Left forelimb (tissue), 1 donor: ENCODE results near the gene CHN2.

ENCODE experiments used
- DNase-seq: peaks from one replicate; pipeline ENCODE4 v3.0.0-alpha.2; 2018; ENCODE audit warnings: low spot score

The CHN2 gene

DNA sequence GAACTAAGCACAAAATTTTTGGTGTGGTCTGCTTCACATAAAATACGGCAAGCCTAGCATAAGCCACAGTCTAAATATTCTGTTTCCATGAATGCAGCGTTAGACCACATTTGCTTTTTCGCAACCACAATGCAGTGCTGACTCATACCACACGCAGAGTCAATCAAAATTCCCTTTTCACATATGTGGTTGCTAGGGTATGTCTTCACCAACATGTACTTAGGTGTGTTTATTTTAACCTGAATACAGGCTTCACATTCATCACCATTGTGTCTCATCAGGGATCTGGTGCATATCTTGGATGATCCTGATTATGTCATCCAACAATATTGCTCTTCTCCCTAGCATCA is 90.8 kb downstream of the CHN2 start:
- DNase-seq = no peak

DNA sequence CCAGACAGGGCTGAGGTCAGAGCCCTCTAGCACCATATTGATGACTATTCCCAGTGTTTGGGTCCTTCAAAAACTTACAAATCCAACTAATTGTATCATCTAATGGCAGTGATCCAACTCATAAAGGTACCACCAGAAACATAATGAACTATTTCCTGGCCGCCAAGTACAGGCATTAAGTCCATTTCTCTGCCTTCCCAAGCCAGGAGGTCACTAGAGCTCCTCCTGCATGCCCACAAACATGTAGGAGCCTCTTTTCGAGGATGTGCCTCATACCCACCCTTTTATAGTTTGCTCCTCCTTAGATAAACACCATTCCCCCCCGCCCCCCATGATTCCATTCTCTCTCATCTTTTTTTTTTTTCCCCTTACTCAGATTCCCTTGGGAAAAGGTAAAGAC is 91.3 kb downstream of the CHN2 start:
- DNase-seq = no peak

DNA sequence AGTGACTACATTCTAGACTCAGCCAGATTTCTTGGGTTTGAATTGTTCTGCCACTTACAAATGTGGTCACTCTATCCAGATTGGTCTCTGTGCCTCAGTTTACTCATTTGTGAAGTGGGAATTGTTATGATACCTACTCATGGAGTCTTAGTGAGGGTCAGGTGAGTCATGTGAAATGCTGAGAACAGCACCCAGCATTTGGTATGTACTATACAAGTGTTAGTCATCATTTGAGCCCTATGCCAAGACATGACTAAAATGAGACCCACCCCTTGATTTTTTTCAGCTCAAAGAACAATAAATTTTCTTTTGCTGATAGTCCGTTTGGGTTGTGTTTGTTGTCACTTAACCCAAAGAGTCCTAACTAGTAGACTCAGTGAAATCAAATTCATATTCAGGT is 92.8 kb downstream of the CHN2 start:
- DNase-seq = no peak

DNA sequence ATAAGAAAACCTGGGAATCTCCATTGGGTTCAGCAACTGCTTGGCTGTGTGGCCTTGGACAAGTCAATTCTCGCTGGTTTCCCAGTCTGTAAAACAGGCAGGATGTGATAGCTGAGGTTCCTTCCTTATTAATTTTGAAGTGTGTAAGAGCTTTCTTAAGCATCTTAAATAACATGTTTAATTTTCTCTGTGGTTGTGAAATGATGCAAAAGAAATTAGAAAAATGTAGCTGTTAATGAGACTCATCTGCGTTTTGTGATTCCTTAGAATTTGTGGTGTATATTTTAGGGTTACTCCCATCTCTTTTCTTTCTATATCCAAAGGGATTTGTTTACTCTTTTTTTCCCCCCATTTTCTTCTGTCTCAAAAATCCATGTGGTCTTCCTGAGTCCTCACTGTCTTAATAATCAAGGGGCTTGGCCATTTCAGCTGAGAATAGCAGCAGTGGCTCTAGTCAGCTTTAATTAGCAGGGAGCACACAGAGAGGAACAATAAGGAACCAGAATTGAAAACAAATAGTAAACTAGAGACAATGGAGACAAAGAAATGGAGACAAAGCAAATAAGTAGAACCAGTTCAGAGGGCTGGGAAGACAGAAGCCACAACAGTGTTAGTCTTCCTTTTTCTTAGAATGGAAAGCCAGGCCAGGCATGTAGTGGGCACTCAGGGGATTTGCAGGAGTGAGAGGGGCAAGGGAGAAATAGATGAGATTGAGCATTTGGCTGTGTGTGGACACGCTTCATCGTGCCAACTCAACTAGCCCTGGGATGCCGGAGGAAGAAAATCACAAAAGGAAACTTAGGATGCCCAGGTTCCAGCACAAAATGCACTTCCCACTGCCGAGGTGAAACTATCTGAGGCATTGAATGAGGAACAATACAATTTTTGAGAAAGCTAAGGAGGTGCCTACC is 93.9 kb downstream of the CHN2 start:
- DNase-seq = no peak

DNA sequence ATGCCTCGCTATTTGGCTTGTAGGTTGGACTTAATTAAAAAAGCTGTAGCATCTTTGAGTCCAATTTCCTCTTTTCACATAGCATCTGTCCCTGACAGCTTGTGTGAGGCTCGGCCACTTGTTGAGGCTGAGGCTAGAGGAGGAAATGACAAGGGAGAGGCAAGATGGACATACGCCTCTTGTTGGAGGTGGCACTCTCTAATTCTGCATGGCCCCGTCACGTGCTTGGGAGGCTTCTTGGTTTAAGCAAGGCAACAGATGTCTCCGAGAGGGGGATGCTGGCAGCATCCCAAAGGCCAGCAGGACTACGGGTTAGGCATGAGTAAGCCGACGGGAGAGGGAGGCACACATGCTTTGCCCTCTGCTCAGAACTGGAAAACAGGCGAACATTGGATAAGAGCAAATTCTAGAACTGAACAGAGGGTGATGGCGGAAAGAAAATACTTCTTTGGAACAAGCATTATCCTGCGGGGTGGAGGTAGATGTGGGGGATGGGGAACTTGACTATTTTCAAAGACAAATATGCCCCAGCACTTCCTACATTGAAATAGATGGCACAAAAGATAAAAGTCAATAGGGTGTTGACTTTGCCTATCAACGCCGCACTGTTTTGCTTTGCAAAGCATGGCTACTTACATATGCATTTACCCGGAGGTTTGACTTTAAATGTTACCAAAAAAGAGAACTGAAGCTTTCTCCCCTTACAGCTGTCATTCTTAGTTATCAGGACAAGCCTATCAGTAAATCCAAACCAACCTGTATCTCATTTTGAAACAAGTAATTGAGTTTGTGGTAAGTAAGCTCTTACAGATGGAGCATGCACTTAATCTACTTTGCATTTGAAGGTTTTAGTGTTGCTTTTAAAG is 94.8 kb downstream of the CHN2 start:
- DNase-seq = no peak

DNA sequence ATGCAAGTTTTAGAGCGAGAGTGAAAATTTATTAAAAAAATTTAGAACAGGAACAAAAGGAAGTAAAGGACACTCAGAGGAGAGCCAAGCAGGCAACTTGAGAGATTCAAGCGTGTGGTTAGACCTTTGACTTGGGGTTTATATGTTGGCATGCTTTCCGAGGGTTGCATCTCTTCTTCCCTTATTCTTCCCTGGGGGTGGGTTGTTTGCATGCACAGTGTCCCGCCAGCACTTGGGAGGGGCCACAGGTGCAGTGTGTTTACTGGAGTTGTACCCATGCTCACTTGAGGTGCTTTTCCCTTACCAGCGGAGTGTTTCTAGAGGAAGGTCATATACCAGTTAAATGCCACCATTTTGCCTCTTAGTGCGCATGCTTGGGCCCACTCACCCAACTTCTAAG is 96.3 kb downstream of the CHN2 start:
- no peak for DNase-seq

DNA sequence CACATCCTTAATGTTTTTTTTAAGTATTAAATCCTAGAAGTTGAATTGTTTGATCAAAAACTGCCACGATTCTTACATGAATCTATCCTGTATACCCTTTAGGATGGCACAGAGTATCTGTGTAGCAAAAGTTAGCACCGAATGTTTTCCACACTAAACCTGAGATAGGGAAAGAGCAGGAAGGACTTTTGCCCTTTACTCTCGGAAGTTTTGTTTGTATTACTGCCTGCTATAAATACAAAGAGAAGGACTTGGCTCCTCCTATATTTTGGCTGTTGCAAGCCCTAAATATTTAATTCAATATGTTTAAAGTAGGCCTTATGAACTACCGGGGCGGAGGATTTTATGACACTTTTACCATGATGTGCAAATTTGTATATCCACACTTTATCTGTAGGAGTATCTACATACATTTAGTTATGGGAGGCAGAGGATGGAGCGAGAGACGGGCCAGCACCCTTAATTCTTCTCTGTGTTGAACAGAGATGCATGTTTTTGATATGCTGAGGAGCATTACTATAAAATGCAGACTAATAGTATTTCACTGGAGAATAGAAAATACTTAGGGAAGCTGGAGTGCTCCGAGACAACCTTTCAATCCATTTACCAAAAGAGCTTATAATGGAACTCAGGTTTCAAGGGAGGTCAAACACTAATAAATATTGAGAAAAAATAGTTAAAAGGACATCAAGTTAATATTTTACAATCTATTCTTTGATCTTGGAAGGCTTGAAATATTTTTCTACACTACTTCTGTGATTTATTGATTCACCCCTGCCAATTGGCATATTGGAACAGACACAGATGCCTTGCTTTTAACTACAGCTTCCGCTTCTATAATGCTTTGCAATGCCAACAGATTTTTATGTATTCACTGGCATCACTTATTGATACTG is 97.4 kb downstream of the CHN2 start:
- no peak for DNase-seq

DNA sequence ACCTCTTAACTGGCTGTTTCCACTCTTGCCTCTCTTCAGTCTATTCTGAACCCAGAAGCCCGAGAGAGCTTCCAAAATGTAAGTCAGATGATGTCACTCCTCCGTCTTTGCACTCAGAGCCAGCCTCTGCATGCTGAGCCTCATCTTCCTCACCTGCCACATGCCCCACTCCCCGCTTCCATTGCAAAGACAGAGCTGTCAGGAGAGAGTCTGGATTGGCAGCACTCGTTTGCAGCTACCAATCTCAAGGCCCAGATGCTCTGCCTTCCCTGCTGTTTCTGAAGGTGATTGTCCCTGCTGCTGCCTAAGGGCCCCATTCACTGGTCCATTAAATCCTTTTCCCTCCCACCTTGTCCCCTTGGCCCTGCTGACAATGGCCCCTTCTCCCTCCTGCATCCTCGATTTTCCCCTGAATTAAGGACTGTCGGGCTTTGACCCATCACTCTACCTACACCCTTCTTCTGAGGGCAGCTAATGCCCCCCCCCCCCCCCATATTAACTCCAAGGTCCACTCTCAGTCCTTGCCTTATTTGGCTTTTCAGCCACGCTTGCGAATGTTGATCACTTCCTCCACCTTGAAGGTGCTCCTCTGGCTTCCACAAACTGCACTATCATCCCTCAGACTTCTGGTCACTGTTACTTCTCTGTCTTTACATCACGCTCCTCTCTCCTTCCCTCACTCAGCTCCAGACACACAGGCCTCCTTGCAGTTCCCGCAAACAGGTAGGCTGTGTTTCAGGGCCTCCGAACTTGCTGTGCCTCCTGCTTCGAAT is 98.5 kb downstream of the CHN2 start:
- no peak for DNase-seq

DNA sequence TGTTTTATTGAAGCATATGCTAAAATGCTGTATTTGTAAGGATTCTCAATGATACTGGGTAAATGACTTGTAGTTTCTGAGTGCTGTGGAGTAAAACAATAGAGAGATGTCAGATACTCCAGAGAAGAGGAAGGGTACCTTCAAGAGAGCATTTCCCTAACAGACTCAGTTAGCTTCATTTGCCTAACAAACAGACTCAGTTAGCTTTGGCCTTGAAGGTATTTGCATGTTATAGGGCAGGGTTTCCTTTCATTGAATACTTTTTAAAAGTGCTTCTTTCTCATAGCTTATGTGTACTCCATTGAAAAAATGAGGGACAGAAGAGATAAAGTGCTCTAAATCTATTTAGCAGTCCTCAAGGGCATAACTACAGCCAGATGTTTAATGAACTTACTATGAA is 101.8 kb downstream of the CHN2 start:
- no peak for DNase-seq

DNA sequence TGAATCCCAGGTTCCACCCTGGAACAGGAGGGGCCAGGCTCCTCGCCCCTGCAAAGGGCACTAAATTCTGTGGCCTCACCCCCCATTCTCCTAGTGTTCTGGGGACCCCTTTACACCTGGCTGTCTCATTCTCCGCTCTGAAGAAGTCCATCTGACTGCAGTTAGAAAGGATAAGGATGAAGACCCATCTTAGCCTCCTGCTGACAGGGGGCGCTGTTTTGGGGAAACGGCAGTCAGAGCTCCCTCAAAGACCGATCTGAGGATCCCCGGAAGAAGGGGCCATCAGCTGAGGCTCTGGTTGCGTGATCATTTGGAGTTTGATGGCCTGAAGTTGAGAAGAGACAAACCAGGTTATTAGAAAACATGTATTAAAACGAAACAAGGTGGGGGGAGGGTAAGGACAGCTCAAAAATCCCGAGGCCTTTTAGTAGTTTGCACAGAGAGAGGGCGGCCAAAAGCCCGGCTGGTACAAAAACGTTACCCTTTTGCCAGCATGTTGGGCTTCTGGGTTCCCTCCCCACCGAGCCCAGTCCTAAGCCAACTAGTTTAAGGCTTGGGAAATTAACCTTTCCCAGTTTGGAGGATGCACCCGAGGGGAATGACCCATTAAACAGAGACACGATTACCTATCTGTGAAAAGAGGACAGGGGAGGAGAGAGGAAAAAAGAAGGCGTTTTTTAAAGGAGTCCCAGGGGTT is 102.8 kb downstream of the CHN2 start:
- DNase-seq = no peak

DNA sequence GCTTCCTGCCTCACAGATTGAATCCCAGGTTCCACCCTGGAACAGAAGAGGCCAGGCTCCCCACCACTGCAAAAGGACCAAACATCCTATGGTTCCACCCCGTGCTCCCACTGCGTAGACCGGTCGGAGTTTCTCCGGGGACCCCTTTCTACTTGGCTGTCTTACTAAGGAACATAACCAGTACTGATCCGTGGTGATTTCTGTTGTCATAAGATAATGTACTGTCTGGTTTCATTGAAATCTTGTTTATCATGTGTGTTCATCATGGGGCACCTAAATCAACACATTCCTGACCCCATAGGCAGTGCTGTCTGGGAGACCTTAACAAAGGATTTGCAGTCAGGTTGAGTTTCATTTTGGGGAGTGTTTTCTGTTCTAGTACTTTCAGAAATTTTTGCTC is 104.5 kb downstream of the CHN2 start:
- DNase-seq = no peak

DNA sequence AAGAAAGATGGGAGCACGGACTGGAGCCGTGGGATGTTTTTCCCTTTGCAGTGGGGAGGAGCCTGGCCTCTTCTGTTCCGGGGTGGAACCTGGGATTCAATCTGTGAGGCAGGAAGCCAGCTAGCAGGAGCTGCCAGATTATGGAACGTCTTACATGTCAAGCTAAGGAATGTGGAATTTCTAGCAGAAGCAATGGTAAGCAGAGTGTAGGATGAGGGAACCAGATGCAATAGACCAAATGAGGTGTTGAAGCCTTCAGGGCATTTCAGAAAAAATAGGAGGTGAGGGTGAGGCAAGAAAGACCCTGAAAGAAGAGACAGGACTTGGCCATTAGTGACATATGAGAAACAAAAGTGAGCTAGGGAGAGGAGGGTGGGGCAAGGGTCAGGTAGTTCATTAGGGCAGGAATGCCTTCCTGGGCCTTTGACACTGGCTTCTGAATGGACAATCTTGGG is 105.5 kb downstream of the CHN2 start:
- no peak for DNase-seq

DNA sequence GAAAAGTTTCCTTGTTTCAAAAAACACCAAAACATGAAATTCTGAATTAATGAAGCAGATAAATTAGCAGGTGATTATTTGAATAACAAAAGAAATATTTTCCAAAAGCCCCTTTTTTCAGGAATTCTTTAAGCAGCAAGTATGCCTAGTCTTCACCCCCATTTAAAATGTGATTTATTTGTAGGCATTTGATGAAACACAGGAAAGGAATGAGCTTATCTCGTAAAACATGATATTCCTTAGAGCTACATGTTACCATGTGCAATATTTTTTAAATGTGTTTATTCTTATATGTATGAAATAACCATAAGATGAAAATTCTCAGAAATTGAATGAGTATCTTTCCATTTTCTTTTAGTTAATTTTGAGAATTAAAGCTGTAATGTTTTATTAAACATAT is 106.1 kb downstream of the CHN2 start:
- DNase-seq = no peak

DNA sequence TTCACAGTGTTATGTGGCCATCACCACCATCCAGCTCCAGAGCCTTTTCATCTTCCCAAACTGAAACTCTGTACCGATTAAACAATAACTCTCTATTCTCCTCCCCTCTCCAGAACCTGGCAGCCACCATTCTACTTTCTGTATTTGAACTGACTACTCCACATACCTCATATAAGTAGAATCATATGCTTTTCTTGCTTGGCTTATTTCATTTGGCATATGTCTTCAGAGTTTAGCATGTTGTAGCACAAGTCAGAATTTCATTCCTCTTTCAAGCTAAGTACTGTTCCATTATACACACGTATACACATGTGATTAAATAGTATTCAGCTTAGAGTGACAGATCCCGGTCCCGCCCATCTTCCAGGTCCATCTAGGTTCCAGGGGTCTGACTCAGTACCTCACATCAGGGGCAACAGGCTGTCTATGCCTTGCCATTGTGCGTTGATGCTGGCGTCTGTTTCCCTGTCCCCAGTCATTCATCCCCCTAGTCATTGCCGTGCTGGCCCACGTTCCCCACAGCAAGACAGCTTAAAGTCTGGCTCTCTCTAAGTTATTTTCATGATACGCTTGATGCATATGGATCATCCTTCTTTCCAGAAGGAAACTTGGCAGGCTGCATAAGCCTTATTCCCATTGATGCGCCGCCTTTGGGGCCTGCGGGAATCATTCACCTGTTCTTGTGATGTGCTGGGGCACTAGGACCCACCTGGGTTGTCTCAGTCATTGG is 108.3 kb downstream of the CHN2 start:
- no peak for DNase-seq

DNA sequence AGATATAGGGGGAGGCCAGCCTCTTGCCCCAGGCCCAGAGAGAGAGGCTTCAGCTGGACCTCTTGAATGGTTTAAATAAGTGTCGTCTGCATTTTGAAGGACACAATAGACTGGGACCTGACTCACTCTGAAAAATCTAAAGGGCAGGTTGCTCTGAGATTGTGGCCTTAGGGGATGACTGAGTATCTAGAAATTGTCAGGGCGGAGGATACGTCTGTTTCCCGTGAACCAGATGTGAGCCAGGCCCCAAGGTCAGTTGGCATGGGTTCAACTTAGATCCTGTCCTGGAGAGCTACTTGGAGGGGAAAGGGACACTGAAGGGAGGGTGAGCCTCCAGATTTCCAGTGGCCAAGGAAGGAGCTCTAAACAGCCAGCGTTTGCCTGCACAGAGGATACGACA is 110.2 kb downstream of the CHN2 start:
- DNase-seq = no peak

DNA sequence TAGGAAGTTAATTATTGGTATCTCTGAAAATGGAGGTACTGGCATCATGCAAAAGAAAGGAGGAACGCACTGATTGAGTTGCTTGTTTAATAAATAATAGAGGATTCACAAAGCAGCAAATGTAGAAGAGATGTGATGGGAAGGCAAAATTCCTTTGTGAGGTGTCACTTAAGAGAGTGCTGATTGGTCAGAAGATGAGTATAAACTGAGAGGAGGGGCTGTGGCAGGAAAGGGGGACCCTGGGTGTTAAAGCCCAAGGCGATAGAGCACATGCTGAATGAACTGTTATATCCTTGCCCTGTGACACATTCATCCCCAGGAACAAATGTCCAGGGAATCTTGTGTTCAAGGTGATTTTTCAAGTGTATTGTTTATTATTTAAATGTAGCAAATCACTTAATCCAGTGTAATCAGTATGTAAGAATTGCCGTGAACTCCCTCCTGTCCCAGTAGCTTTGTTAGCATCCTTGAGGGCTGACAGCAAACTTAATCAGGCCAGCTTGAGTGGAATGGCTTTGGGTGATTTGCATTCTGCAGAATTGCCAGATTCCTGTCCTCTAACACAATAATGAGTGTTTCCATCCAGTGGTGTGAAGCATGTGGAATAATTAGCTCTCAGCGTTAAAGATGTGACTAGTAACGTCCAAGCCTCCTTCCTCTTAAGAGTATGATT is 111.9 kb downstream of the CHN2 start:
- no peak for DNase-seq

DNA sequence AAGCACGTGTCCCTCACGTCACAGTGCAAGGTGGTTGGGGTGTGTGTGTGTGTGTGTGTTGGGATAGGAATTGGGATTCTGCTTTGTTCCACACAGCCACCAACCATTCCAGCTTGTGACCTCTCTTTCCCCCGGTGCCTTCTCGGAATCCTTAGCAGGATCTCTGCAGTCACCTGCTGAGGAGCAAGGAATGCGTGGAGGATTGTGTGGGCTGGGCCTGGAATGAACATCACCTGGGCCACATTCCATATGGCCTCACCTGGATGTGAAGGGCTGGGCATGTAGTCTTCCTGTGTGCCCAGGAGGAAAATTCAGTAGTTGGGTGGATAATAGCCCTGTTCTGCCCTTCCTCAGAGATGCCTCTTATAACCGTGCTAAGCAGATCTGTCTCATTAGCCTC is 113.8 kb downstream of the CHN2 start:
- DNase-seq = no peak

DNA sequence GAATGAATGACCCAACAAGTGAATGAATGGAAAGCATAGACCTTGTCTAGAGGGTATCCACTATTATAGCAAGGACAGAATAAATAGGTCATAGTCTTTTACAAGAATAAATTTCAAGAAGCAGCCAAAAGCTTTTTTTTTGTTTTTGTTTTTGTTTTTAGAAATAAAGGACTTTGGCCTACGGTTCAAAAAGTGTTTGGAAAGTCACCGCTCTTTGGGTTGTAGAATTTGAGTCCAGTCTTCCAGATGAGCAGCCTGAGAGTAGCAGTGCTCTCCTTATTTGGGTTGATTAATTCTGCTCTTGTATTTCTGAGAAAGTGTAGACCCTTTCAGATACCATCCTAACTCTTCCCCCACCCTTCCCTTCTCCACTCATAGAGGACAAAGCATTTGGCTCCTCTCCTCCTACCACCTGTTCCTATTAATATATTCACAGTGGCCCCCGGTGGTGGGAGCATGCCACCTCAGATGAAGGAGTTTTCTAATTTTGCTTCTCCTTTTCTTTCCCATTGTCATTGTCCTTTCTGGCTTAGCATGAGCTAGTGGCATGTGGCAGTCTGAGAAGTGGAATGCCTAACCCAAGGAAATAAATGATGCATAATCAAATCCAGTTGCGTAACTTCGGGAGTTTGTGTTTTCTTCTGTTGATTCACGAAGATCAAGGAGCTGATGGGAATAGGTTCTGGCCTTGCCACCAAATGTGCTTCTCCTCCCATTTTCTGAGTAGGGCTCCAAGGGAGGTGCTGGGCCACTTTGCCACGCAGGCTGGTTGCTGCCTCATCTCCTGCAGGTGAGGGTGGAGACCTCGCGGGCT is 114.7 kb downstream of the CHN2 start:
- DNase-seq = no peak

DNA sequence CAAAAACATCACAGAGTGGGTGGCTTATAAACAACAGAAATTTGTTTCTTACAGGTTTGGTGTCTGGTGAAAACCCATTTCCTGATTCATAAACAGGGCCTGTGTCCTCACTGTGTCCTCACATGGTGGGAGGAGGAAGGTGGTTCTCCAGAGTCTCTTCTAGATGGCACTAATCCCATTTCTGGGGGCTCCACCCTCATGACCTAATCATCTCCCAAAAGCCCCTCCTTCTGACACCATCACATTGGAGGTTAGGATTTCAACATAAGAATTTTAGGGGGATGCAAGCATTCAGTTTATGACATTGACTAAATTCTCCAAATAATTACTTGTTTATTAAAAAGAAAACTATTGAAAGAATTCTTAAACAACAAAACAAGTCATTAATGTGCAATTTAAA is 116.0 kb downstream of the CHN2 start:
- DNase-seq = no peak
